Measurements from ENCODE around the gene ZNF148.
"Not testable (repeated sequence)": the region's sequence is repeated elsewhere in the genome, so short reads cannot be mapped to it uniquely, and the experiment has no call there.

ZNF148 gene

DNA sequence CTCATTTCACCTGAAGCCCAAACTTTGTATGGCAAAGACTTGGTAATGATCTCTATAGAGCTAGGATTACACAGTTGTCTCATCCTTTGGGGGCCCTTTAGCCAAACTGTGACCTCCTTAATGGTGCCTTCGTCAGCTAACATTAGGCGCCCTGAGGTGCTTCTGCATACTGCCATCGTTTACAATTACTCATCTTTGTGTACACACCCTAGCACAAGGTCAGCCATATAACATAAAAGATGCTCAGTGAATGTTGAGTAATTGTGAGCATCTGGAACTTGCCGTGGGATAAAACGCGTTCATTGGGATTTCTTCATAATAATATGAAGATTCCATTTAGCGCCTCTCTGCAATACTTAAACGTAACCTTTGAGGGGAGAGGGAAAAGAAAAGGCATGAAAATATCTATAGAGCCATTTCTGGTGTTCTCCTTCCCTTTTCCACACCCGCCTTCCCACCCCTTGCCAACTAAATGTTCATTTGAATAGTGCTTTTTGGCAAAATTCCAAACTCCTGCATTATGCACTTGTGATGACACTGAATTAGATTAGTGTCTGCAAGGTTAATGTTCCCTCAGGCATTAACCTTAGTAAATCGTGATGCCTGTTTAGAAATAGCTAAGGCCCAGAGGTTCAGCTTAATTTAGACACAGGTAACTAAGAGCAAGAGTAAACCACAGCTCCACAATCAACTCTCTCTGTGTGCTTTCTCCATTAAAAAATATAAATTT is 990 bp upstream of the ZNF148 start:
- DNase-seq = no peak

- DNase-seq = peak; percentile 28
Observed at GRCh38 chr3:125374501-125374995, 577 bp downstream of the ZNF148 start.

DNA sequence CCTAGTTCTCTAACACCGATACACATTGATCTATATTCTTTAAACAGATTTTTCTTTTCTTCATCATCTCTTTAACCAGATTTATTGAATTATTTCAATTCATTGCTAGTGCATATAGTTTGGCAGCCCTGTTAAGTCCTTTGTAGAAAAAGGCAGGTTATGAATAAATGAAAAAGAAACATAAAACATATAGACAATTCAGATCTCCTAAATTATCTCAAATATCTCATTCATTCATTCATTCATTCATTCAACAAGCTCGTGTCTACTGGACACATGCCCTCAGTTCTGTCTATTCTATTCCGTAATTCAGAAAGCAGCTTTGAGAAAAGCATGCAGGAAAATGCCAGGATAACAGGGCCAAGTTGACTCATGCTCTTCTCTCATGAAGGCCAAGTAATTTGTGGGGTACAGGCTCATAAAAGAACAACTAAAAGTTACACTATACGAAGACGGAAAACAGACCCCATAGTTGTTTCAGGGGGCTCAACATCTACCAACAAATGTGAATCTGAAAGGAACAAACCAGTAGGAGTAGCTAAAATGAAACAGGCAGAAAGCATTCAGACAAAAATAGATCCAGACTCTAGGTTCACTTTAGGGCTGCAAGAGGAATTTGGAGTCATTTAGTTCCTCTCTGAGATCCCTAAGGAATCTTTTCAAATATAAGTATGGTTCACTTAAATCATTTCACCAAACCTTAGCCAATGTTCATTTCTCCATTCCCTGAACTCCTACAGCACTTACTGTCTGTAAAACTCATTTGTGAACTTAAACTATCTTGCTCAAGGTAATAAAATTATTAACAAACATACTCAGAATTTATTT is 7.5 kb downstream of the ZNF148 start:
- DNase-seq = no peak

DNA sequence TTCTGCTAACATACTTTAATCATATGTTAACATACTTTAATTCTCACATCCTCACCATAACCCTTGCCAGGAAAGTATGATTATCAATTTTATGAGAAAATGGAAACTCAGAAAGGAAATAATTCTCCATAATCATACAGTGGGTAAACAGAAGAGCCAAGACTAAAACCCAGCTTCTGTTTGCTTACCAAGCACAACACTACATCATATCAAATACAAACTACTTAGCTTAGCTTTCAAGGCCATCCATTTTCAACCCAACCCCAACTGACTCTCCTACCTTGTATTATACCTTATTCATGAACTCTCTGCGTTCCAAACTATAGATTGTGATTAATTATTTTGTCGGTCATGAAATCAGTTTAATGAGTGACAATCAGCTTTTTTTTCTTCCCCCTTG is 9.0 kb downstream of the ZNF148 start:
- DNase-seq = no peak

GRCh38 chr3:125359700-125360099 is 15.4 kb downstream of the ZNF148 start:
- no peak for DNase-seq

GRCh38 chr3:125358923-125359322 is 16.2 kb downstream of the ZNF148 start:
- no peak for DNase-seq

- no peak for DNase-seq
Observed at GRCh38 chr3:125357837-125358236, 17.3 kb downstream of the ZNF148 start.

DNA sequence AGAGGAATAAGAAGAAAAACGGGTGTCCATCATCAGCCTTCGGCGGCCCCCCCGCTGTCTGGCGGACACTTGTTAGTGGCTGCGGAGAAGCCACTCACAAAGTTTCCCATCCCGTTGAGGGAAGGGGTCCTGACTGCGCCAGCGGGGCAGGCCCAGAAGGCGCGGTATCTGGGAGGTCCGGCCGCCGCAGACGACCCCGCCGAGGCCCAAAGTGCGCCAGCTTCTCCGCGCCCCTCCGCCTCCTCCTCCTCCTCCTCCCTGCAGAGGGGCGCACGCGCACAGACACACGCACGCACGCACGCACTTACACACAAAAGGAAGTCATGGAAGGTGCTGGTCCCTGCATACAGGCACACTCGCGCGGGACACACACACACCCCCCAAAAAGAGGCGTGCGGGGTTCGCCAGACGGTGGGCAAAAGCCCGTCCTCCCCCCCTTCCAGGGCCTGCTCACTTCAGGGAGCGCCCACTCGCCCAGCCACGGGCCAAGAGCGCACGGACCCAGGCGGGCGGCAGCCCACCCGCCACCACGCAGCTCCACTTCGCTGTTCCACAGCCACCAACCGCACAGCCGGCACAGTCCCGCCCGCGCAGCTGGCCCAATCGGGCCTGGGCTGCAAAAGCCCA is 18.0 kb downstream of the ZNF148 start:
- peak; percentile 51 for DNase-seq

- DNase-seq = no peak
Observed at GRCh38 chr3:125356140-125357026, 18.7 kb downstream of the ZNF148 start.

GRCh38 chr3:125353659-125354058 is 21.5 kb downstream of the ZNF148 start:
- DNase-seq = no peak

DNA sequence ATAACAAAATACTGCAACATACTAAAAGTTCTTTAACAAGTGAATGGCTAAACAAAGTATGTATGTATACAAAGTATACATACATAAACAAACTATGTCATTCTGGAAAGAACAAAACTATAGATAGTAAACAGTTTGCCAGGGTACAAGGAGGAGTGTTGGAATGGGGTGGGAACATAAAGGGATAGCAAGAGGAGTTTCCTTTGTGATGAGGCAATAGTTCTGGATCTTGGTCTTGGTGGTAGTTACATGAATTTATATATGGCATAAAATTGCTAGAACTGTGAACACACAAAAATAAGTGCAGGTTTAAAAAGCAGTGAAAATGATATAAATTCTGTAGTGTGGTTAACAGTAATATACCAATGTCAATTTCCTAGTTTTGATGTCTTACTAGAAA is 22.0 kb downstream of the ZNF148 start:
- no peak for DNase-seq

GRCh38 chr3:125351814-125352456 is 23.2 kb downstream of the ZNF148 start:
- DNase-seq = no peak

- no peak for DNase-seq
Observed at GRCh38 chr3:125351152-125351551, 24.0 kb downstream of the ZNF148 start.

DNA sequence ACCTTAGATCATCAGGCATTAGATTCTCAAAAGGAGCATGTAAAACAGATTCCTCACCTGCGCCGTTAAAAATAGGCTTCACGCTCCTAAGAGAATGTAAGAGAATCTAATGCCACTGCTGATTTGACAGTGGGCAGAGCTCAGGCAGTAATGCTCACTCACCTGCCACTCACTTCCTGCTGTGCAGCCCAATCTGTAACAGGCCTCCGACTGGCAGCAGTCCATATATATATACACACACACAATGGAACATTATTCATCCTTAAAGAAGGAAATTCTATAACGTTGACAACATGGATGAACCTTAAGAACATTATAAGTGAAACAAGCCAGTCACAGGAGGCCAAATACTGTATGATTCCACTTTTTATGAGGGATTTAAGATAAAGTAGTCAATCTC is 24.5 kb downstream of the ZNF148 start:
- no peak for DNase-seq

DNA sequence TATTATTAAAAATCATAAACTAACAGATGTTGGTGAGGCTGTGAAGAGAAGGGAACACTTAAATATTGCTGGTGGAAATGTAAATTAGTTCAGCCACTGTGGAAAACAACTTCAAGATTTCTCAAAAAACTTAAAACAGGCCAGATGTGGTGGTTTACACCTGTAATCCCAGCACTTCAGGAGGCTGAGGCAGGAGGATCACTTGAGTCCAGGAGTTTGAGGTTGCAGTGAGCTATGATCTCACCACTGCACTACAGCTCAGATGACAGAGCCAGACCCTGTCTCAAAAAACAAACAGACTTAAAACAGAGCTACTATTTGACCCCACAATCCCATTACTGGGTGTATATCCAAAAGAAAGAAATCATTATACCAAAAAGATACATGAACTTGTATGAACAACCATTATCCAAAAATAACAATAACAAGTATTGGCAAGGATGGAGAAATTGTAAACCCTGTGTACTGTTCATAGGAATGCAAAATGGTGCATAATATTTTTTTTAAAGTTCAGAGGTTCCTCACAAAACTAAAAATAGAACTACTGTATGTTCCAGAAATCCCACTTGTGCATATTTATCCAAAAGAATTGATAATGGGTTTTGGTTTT is 25.5 kb downstream of the ZNF148 start:
- DNase-seq = no peak

DNA sequence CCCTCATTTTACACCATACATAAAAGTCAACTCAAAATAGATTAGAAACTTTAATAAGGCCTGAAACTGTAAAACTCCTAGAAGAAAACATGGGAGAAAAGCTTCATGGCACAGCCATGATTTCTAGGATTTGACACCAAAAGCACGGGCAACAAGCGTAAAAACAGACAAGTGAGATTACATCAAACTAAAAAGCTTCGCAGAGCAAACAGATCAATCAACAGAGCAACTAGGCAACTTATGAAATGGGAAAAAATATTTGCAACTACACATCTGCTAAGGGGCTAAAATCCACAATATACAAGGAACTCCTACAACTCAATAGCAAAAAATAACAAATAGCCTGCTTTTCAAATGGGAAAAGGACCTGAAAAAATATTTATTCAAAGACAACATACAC is 26.1 kb downstream of the ZNF148 start:
- no peak for DNase-seq

DNA sequence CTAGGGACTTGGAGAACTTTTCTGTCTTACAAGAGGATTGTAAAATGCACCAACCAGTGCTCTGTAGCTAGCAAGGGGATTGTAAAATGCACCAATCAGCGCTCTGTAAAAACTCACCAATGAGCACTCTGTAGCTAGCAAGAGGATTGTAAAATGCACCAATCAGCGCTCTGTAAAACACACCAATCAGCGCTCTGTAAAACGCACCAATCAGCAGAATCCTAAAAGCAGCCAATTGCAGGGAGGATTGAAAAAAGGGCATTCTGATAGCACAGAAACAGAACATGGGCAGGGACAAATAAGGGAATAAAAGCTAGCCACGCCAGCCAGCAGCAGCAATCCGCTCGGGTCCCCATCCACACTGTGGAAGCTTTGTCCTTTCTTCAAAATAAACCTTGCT is 31.8 kb downstream of the ZNF148 start:
- DNase-seq = not testable (repeated sequence)

DNA sequence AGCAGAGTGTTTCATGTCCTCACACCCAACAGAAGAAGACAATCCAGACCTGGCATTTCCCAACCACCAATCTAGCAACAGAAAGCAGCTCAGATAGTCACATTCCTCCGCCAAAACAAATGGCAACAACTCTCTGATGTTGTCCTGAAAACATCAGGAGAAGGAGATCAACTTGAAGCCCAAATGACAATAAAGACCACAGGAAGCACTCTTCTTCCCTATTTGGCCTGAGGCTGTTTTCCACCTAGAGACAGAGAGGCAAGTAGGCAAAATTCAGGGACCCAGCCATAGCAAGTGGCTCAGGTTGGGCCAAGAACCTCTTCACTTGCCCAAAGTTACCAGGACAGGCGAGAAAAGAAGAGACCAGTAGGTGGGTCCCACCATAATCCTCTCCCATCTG is 35.0 kb downstream of the ZNF148 start:
- DNase-seq = no peak

DNA sequence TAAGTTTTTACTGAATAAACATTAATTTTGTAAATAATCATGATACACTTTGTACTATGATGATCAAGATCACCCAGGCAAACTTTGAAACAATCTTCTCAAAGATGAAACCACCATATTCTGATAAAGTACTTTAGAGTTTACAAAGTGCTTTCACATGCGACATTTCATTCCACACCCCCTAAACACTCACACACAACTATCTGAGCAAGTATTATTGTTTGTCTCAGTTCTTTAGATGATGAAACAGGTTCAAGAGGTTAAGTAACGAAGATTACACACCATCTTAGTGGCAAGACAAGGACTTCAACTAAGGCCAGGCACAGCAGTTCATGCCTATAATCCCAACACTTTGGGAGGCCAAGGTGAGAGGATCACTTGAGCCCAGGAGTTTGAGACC is 37.6 kb downstream of the ZNF148 start:
- DNase-seq = no peak

- DNase-seq = no peak
Observed at GRCh38 chr3:125334675-125335560, 40.2 kb downstream of the ZNF148 start.

GRCh38 chr3:125332504-125332903 is 42.6 kb downstream of the ZNF148 start:
- no peak for DNase-seq
